ENCODE results near the gene TEX19. TPM values are rescaled to one million over a fixed set of nuclear protein-coding genes. Genes with fewer than 3 reads are reported as not detected.

The TEX19 gene
- total and polyA plus RNA-seq, 10 of the 15 experiments (the other 5 are each of a cell fraction or from before 2014, with no cell fraction given): 0.03 to 0.32 (median 0.13) TPM; not detected in 3

DNA sequence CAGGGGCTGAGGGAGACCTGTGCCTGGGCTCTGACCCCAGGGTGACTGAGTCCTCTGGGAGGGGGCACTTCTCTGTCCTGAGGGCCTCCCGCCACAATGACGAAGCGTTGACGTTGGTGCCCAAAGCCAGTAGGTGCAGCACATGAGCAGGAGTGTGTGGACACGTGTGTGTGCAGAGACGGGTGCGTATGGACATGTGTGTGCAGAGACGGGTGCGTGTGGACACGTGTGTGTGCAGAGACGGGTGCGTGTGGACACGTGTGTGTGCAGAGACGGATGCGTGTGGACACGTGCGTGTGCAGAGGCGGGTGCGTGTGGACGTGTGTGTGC lies 40.9 kb upstream of the TEX19 start:
- Histone ChIP-seq H3K27me3 (replicated peaks in 1 of 2; ENCODE audit: control insufficient read depth in 2 of 2, insufficient read depth in 2 of 2, low read length in 1 of 2) (peaks cover 0 to 2% of the 10 kb centered on the region in 2 experiments; a peak in 3 of 4 replicates), H3K9ac (ENCODE audit: control insufficient read depth, insufficient read depth, low read length) (no peak overlapping the region), H3K4me2 (ENCODE audit: control insufficient read depth, insufficient read depth) (no peak overlapping the region), H3K36me3 (ENCODE audit: control insufficient read depth in 2 of 2, insufficient read depth in 2 of 2, low read length in 1 of 2) (no peaks in the 10 kb centered on the region), H3K9me3 (replicated peaks; ENCODE audit: control insufficient read depth, insufficient read depth, low read length) (no peaks in the 10 kb centered on the region; the same call in 2 of the 3 replicates), H2AFZ (ENCODE audit: control insufficient read depth, low read depth, low read length) (no peak overlapping the region), H4K20me1 (ENCODE audit: control insufficient read depth, insufficient read depth) (no peaks in the 10 kb centered on the region), H3K79me2 (ENCODE audit: control insufficient read depth, insufficient read depth, low read length) (no peaks in the 10 kb centered on the region), H3K27ac (ENCODE audit: control insufficient read depth, insufficient read depth) (no peak overlapping the region), H3K4me3 (no peak overlapping the region), H3K4me1 (ENCODE audit: control insufficient read depth, insufficient read depth, low read length) (no peaks in the 10 kb centered on the region)
- 95% methylated on average over 20 of the region's 20 CpGs for WGBS (ENCODE audit: insufficient coverage, insufficient replicate concordance, low lambda C conversion rate, missing lambda C conversion rate)
- POLR2A ChIA-PET: no interaction called here
- CTCF ChIA-PET: interaction anchor here (0.6 kb wide), 1 partner anchor 15 kb away, joined by 3 read pairs; no protein-coding TSS in a partner anchor
- no TSS peak for BruUV-seq (replicated peaks)
- intact Hi-C loops (cut with micrococcal nuclease; ENCODE audit: unreplicated experiment) (no loop called here), in situ Hi-C loops (cut with MboI) (no loop called here)
- DNase-seq (ENCODE audit: low read depth, low spot score): no peak
- SMC1A ChIA-PET (ENCODE audit: uncharacterized antibody, unreplicated experiment): interaction anchor here (2.2 kb wide), 1 partner anchor 17 kb away, joined by 10 read pairs; no protein-coding TSS in a partner anchor
- FAIRE-seq: no peak
- no peak for TF ChIP-seq USF2 (IDR thresholded peaks at IDR 0.05; ENCODE audit: borderline replicate concordance, low read depth, low read length)
- no peak for TF ChIP-seq ZNF384 (IDR thresholded peaks at IDR 0.05; ENCODE audit: borderline replicate concordance, low read depth, low read length)
- RAD21 ChIA-PET (ENCODE audit: unreplicated experiment): no interaction called here
- no peak for ATAC-seq

DNA sequence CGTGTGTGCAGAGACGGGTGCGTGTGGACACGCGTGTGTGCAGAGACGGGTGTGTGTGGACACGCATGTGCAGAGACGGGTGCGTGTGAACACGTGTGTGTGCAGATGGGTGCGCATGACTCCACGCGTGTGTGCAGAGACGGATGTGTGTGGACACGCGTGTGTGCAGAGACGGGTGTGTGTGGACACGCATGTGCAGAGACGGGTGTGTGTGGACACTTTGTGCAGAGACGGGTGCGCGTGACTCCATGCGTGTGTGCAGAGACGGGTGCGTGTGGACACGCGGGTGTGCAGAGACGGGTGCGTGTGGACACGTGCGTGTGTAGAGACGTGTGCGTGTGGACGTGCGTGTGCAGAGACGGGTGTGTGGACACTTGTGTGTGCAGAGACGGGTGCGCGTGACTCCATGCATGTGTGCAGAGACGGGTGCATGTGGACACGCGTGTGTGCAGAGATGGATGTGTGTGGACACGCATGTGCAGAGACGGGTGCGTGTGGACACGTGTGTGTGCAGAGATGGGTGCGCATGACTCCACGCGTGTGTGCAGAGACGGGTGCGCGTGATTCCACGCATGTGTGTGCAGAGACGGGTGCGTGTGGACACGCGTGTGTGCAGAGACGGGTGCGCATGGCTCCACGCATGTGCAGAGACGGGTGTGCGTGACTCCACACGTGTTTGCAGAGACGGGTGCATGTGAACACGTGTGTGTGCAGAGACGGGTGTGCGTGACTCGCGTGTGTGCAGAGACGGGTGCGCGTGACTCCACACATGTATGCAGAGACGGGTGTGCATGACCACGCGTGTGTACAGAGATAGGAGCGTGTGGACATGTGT lies 40.1 kb upstream of the TEX19 start:
- ChIA-PET SMC1A (ENCODE audit: uncharacterized antibody, unreplicated experiment) (no interaction called here), POLR2A (no interaction called here), CTCF (no interaction called here), RAD21 (ENCODE audit: unreplicated experiment) (no interaction called here)
- BruUV-seq (replicated peaks): no TSS peak
- Histone ChIP-seq H3K9me3 (replicated peaks; ENCODE audit: control insufficient read depth, insufficient read depth, low read length) (no peaks in the 10 kb centered on the region; the same call in 2 of the 3 replicates), H3K27me3 (replicated peaks in 1 of 2; ENCODE audit: control insufficient read depth in 2 of 2, insufficient read depth in 2 of 2, low read length in 1 of 2) (peaks cover 0 to 2% of the 10 kb centered on the region in 2 experiments; a peak in 3 of 4 replicates), H3K4me3 (no peak overlapping the region), H2AFZ (ENCODE audit: control insufficient read depth, low read depth, low read length) (no peak overlapping the region), H3K4me1 (ENCODE audit: control insufficient read depth, insufficient read depth, low read length) (no peaks in the 10 kb centered on the region), H4K20me1 (ENCODE audit: control insufficient read depth, insufficient read depth) (no peaks in the 10 kb centered on the region), H3K27ac (ENCODE audit: control insufficient read depth, insufficient read depth) (no peak overlapping the region), H3K4me2 (ENCODE audit: control insufficient read depth, insufficient read depth) (no peak overlapping the region), H3K79me2 (ENCODE audit: control insufficient read depth, insufficient read depth, low read length) (no peaks in the 10 kb centered on the region), H3K36me3 (ENCODE audit: control insufficient read depth in 2 of 2, insufficient read depth in 2 of 2, low read length in 1 of 2) (no peaks in the 10 kb centered on the region), H3K9ac (ENCODE audit: control insufficient read depth, insufficient read depth, low read length) (no peak overlapping the region)
- TF ChIP-seq EED (IDR thresholded peaks at IDR 0.05; ENCODE audit: low read depth) (no peak), SPI1 (IDR thresholded peaks at IDR 0.05; ENCODE audit: borderline replicate concordance, insufficient read depth, low read depth, low read length) (no peak), NR2C2 (IDR thresholded peaks at IDR 0.05; ENCODE audit: borderline replicate concordance, control insufficient read depth, insufficient read length, low read depth) (peak; percentile 31)
- WGBS (ENCODE audit: insufficient coverage, insufficient replicate concordance, low lambda C conversion rate, missing lambda C conversion rate): 92% methylated on average over 64 of the region's 76 CpGs
- intact Hi-C loops (cut with micrococcal nuclease; ENCODE audit: unreplicated experiment) (no loop called here), in situ Hi-C loops (cut with MboI) (no loop called here)
- ATAC-seq: no peak
- no peak for DNase-seq (ENCODE audit: low read depth, low spot score)
- no peak for FAIRE-seq
